DND-41 (cell line): ENCODE data around the gene TP53AIP1.

Experiments used
- CTCF ChIP-seq: IDR thresholded peaks from 2 replicates; pipeline ENCODE4 v1.5.1; 2012; ENCODE audit warnings: borderline replicate concordance, low read length, moderate library complexity, mild to moderate bottlenecking; ENCODE audit not compliant: poor library complexity, severe bottlenecking; ENCODE audit errors: extremely low read depth
- EZH2 ChIP-seq: IDR thresholded peaks from 3 replicates; pipeline ENCODE4 v1.6.1; 2012; ENCODE audit warnings: borderline replicate concordance, low read depth, mild to moderate bottlenecking, moderate library complexity, low read length, inconsistent platforms; ENCODE audit not compliant: severe bottlenecking

- TF ChIP-seq CTCF (no peak), EZH2 (no peak)
These were observed 429 bp downstream of the TP53AIP1 start for GRCh38 chr11:128942272-128942612.
